K562 (cell line): ENCODE data around the gene TMEM255A. TPM values are rescaled to one million over a fixed set of nuclear protein-coding genes. Genes with fewer than 3 reads are reported as not detected.

Experiments used
- ATAC-seq: fragments of 200-7000 bp; cut with Tn5 transposase; 3 replicates; pipeline ENCODE4 v1.9.1; 2020; ENCODE audit warnings: moderate library complexity
- BruUV-seq: library from RNA; stranded (reverse); fragments of 400-500 nt; replicated peaks from 2 replicates; lab custom pipeline; 2021; lab: Mats Ljungman, UMichigan
- CTCF ChIA-PET: fragments of 300-600 bp; formaldehyde crosslinking; extraction: SDS; loops from one replicate; lab custom pipeline; 2021; ENCODE audit warnings: low intra/inter-chr PET ratio; lab: Yijun Ruan, JAX
- POLR2A ChIA-PET: fragments of 300-600, 350-650 bp; sonication (Branson Sonifier 250); formaldehyde crosslinking; extraction: SDS; loops from one replicate; lab custom pipeline; 2021; ENCODE audit warnings: antibody characterized with exemption, inconsistent platforms; lab: Yijun Ruan, JAX
- DNase-seq, 4 experiments: peaks; one replicate each; pipeline versions ENCODE4 v3.0.0 to v3.0.0-alpha.2; 2011 to 2018; ENCODE audit warnings: low spot score in 3 of 4, mixed read lengths in 3 of 4; ENCODE audit errors: extremely low read depth in 1 of 4
- FAIRE-seq: peaks from 2 replicates; lab custom pipeline; 2011; peaks lifted over from hg19 to GRCh38; lab: Jason Lieb, UNC
- H2AFZ ChIP-seq: 2 replicates; pipeline ENCODE4 v1.6.0; 2011; ENCODE audit warnings: low read depth, low read length, control low read depth, inconsistent platforms
- H3K27ac ChIP-seq: fragments of 200-600 bp; 3 replicates; pipeline ENCODE4 v1.8.0; 2011; ENCODE audit warnings: low read depth, mild to moderate bottlenecking, control low read depth, inconsistent platforms, low read length, moderate library complexity, mixed read lengths; ENCODE audit errors: extremely low read depth
- H3K27me3 ChIP-seq, 2 experiments: fragments of 300-600 bp in 1 of 2; 2 replicates in 1 of 2; 3 replicates in 1 of 2; pipeline versions ENCODE4 v1.6.0 to v1.8.0; 2011; ENCODE audit warnings: inconsistent platforms in 2 of 2, low read length in 2 of 2, mild to moderate bottlenecking in 1 of 2, mixed read lengths in 1 of 2, moderate library complexity in 1 of 2; ENCODE audit not compliant: control insufficient read depth in 2 of 2, insufficient read depth in 2 of 2
- H3K36me3 ChIP-seq: fragments of 300-600 bp; 3 replicates; pipeline ENCODE4 v1.8.0; 2011; ENCODE audit warnings: mild to moderate bottlenecking, low read length, inconsistent platforms; ENCODE audit not compliant: control insufficient read depth, insufficient read depth
- H3K4me1 ChIP-seq, 2 experiments: fragments of 200-600 bp in 1 of 2; replicated peaks in 1 of 2; 2 replicates in 1 of 2; 3 replicates in 1 of 2; pipeline versions ENCODE4 v1.5.1 to v1.8.0; 2011; ENCODE audit warnings: inconsistent platforms in 2 of 2, low read length in 2 of 2, mild to moderate bottlenecking in 1 of 2, mixed read lengths in 1 of 2, moderate library complexity in 1 of 2; ENCODE audit not compliant: control insufficient read depth in 2 of 2, insufficient read depth in 2 of 2
- H3K4me2 ChIP-seq: 2 replicates; pipeline ENCODE4 v1.6.1; 2011; ENCODE audit warnings: low read length, control low read depth, inconsistent platforms, mixed read lengths; ENCODE audit not compliant: insufficient read depth
- H3K4me3 ChIP-seq: fragments of 200-600 bp; sonication (generic), shearing (Covaris generic); 2 replicates; pipeline ENCODE4 v1.5.1; 2016; ENCODE audit warnings: control low read depth, inconsistent platforms
- H3K79me2 ChIP-seq: fragments of 200-600 bp; 3 replicates; pipeline ENCODE4 v1.8.0; 2011; ENCODE audit warnings: low read length, inconsistent platforms; ENCODE audit not compliant: control insufficient read depth, insufficient read depth
- H3K9ac ChIP-seq, 2 experiments: 2 replicates each; pipeline versions ENCODE4 v1.6.0 to v1.6.1; 2011; ENCODE audit warnings: low read depth in 2 of 2, low read length in 2 of 2, control low read depth in 1 of 2, inconsistent platforms in 1 of 2, mild to moderate bottlenecking in 1 of 2, mixed read lengths in 1 of 2; ENCODE audit not compliant: insufficient read depth in 1 of 2
- H3K9me1 ChIP-seq: one replicate; pipeline ENCODE4 v1.6.0; 2011; ENCODE audit warnings: inconsistent platforms, mild to moderate bottlenecking, low read length, moderate library complexity; ENCODE audit not compliant: control insufficient read depth, insufficient read depth
- H3K9me3 ChIP-seq: replicated peaks from 2 replicates; pipeline ENCODE4 v1.5.1; 2011; ENCODE audit warnings: low read depth, low read length, inconsistent platforms; ENCODE audit not compliant: control insufficient read depth, insufficient read depth
- H4K20me1 ChIP-seq: replicated peaks from 2 replicates; pipeline ENCODE4 v1.6.1; 2011; ENCODE audit warnings: low read length, inconsistent platforms, mixed read lengths; ENCODE audit not compliant: control insufficient read depth, insufficient read depth
- ADNP ChIP-seq: fragments of 200-800 bp; sonication (Bioruptor generic); IDR thresholded peaks from 2 replicates; pipeline ENCODE4 v1.6.1; 2016; ENCODE audit warnings: missing genetic modification characterization, missing compliant biosample characterization
- CBX3 ChIP-seq, 2 experiments: IDR thresholded peaks; 1 replicate in 1 of 2; 2 replicates in 1 of 2; pipeline ENCODE4 v1.6.1; 2012; ENCODE audit warnings: inconsistent platforms in 2 of 2, low read length in 2 of 2, borderline replicate concordance in 1 of 2, control low read depth in 1 of 2
- CBX5 ChIP-seq: IDR thresholded peaks from 2 replicates; pipeline ENCODE4 v1.6.1; 2014; ENCODE audit warnings: low read depth, borderline replicate concordance
- EZH2 ChIP-seq: IDR thresholded peaks from 2 replicates; pipeline ENCODE4 v1.6.1; 2012; ENCODE audit warnings: low read depth, mild to moderate bottlenecking, inconsistent platforms, low read length, borderline replicate concordance
- FOSL1 ChIP-seq: fragments of 200-800 bp; sonication (Bioruptor generic); conservative IDR thresholded peaks from 2 replicates; pipeline ENCODE4 v1.6.1; 2016; ENCODE audit warnings: missing genetic modification characterization, missing compliant biosample characterization
- POLR3G ChIP-seq: IDR thresholded peaks from 2 replicates; pipeline ENCODE4 v1.6.1; 2011; ENCODE audit not compliant: insufficient read length, insufficient replicate concordance; ENCODE audit errors: extremely low read depth
- TAF7 ChIP-seq: fragments of 450-650 bp; IDR thresholded peaks from 2 replicates; pipeline ENCODE4 v1.6.1; 2016; ENCODE audit warnings: missing genetic modification characterization, missing compliant biosample characterization
- TRIM24 ChIP-seq, 2 experiments: fragments of 450-650 bp; IDR thresholded peaks; 2 replicates each; pipeline ENCODE4 v1.6.1; 2016
- TRIM28 ChIP-seq: fragments of 450-650 bp; IDR thresholded peaks from 2 replicates; pipeline ENCODE4 v1.6.1; 2017
- ZNF780A ChIP-seq: fragments of 250-450 bp; sonication (Bioruptor Pico); IDR thresholded peaks from 2 replicates; pipeline ENCODE4 v1.5.0; 2021; ENCODE audit warnings: mild to moderate bottlenecking
- WGBS: fragments of 100-300 bp; shearing (Covaris generic); methylation state at CpG from one replicate; pipeline ENCODE4 v1.1.6; 2016; ENCODE audit warnings: low coverage, mixed read lengths; ENCODE audit not compliant: insufficient coverage; ENCODE audit errors: missing lambda C conversion rate; 5-methylcytosine and 5-hydroxymethylcytosine counted together
- in situ Hi-C: fragments of 300-500 bp; cut with MboI; formaldehyde crosslinking; loops from 4 replicates; pipeline ENCODE4 v1.15.0; 2018; ENCODE audit warnings: inconsistent platforms, mixed read lengths
- intact Hi-C: fragments of 100-400 bp; cut with micrococcal nuclease; formaldehyde crosslinking; loops from 2 replicates; pipeline ENCODE4 v1.14.2; 2022
- polyA plus RNA-seq, 8 experiments: library from polyadenylated mRNA; depleted of rRNA in 4 of 8; stranded (reverse) in 5 of 8; unstranded in 3 of 8; fragments of >200 nt; fragmentation: Nextera tagmentation in 2 of 8; fragmentation: Illumina TruSeq in 1 of 8; extraction: Ambion mirVana in 2 of 8; extraction: Trizol in 1 of 8; gene quantifications; 2 replicates each; pipeline versions ENCODE4 v1.2.1 to v1.2.3, GENCODE V29; 2011 to 2014; ENCODE audit warnings: inconsistent platforms in 1 of 8, missing spikeins in 1 of 8
- total RNA-seq, 7 experiments: library from RNA; depleted of rRNA in 6 of 7; stranded (reverse); fragments of >200 nt in 6 of 7; fragmentation: Illumina TruSeq in 2 of 7; extraction: Trizol in 2 of 7; gene quantifications; 2 replicates each; pipeline versions ENCODE4 v1.2.1 to v1.2.3, GENCODE V29; 2011 to 2021; ENCODE audit warnings: low replicate concordance in 1 of 7
- TF ChIP-seq, protein P1 (sequence below), 2 experiments: fragments of 450-650 bp in 1 of 2; sonication (generic) in 1 of 2; formaldehyde crosslinking in 1 of 2; IDR thresholded peaks in 1 of 2; conservative IDR thresholded peaks in 1 of 2; 2 replicates each; pipeline versions ENCODE4 v1.6.1 to v1.8.1; 2016 to 2023; ENCODE audit warnings: mild to moderate bottlenecking in 2 of 2, moderate library complexity in 2 of 2, inconsistent platforms in 1 of 2, missing genetic modification reagents in 1 of 2
- TF ChIP-seq, protein P2 (sequence below): fragments of 450-650 bp; IDR thresholded peaks from 2 replicates; pipeline ENCODE4 v1.6.1; 2018; ENCODE audit warnings: mild to moderate bottlenecking, low read depth; ENCODE audit not compliant: partially characterized antibody

The TMEM255A gene
- total and polyA plus RNA-seq, 9 of the 15 experiments (the other 6 are each of a cell fraction or from before 2014, with no cell fraction given), result 0.01 TPM; not detected in 8

DNA sequence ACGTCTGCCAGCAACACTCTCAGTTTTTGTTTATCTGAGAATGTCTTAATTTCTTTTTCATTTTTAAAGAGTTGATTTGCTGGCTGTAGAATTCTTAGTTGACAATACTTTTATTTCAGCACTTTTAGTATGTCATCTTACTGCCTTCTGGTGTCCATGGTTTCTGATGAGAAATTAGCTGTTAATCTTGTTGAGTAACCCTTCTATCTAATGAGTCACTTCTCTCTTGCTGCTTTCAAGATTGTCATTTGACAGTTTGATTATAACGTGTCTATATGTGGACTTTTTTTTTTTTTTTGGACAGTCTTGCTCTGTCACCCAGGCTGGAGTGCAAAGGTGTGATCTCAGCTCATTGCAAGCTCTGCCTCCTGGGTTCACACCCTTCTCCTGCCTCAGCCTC is 24.0 kb upstream of the TMEM255A start:
- intact Hi-C loops (no loop called here), in situ Hi-C loops (no loop called here)
- peaks cover 0 to 23% of the 10 kb centered on the region in 2 experiments; a peak in 2 of 5 replicates for H3K4me1 ChIP-seq
- ChIA-PET CTCF (no interaction called here), POLR2A (no interaction called here)
- FAIRE-seq (no peak), DNase-seq (no peak), ATAC-seq (no peak)
- no peak overlapping the region for H2AFZ ChIP-seq
- H3K79me2 ChIP-seq, result no peaks in the 10 kb centered on the region
- H3K9me1 ChIP-seq, result no peaks in the 10 kb centered on the region
- no TSS peak for BruUV-seq
- H3K4me3 ChIP-seq, result no peak overlapping the region
- no peaks in the 10 kb centered on the region for H4K20me1 ChIP-seq
- no peaks in the 10 kb centered on the region for H3K36me3 ChIP-seq
- no peaks in the 10 kb centered on the region for H3K27me3 ChIP-seq
- peaks cover 4% of the 10 kb centered on the region; the same call in 1 of the 2 replicates for H3K9me3 ChIP-seq
- H3K27ac ChIP-seq, result peak overlapping the region; percentile 47; the same call in 1 of the 3 replicates
- no peak overlapping the region for H3K4me2 ChIP-seq
- 7% methylated on average over 2 of the region's 2 CpGs for WGBS
- no peak overlapping the region for H3K9ac ChIP-seq
- TF ChIP-seq, protein P1, sequence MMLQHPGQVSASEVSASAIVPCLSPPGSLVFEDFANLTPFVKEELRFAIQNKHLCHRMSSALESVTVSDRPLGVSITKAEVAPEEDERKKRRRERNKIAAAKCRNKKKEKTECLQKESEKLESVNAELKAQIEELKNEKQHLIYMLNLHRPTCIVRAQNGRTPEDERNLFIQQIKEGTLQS (IDR thresholded peaks at IDR 0.05), result peak; percentile 53
- TF ChIP-seq, protein P1 (CRISPR knock-in tag; conservative IDR thresholded peaks at IDR 0.05), result no peak
- TF ChIP-seq ADNP (tag) (peak; percentile 47; the same call in 1 of the 2 replicates), TAF7 (tag) (no peak), CBX3 (IDR thresholded peaks at IDR 0.05; ENCODE audit: borderline replicate concordance in 1 of 2, low read length in 2 of 2) (peak in 1 of 2 experiments; percentile 40; a peak in 1 of 3 replicates), ZNF780A (CRISPR knock-in tag) (no peak), POLR3G (no peak), EZH2 (no peak), FOSL1 (tag) (peak; percentile 58), TRIM24 (IDR thresholded peaks at IDR 0.05) (peak; percentile 36 to 37; a peak in 1 of 4 replicates), CBX5 (0 out of 2 replicates have a peak, but pooled peaks have one; percentile 17), TRIM28 (peak; percentile 23; the same call in 1 of the 2 replicates)
- TF ChIP-seq, protein P2, sequence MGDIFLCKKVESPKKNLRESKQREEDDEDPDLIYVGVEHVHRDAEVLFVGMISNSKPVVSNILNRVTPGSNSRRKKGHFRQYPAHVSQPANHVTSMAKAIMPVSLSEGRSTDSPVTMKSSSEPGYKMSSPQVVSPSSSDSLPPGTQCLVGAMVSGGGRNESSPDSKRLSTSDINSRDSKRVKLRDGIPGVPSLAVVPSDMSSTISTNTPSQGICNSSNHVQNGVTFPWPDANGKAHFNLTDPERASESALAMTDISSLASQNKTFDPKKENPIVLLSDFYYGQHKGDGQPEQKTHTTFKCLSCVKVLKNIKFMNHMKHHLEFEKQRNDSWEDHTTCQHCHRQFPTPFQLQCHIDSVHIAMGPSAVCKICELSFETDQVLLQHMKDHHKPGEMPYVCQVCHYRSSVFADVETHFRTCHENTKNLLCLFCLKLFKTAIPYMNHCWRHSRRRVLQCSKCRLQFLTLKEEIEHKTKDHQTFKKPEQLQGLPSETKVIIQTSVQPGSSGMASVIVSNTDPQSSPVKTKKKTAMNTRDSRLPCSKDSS, result peak; percentile 18
